IMR-90 (cell line): ENCODE results near the gene OR2H2. TPM values are rescaled to one million over a fixed set of nuclear protein-coding genes. Genes with fewer than 3 reads are reported as not detected.

ENCODE experiments used
- ATAC-seq: fragments of 200-7000 bp; cut with Tn5 transposase; 2 replicates; pipeline ENCODE4 v1.9.1; 2020; ENCODE audit warnings: low read depth, mild to moderate bottlenecking, moderate library complexity
- BruUV-seq: library from RNA; stranded (reverse); fragments of 400-500 nt; replicated peaks from 2 replicates; lab custom pipeline; 2021; lab: Mats Ljungman, UMichigan
- CTCF ChIA-PET: fragments of 300-600 bp; formaldehyde crosslinking; extraction: SDS; loops from one replicate; lab custom pipeline; 2021; ENCODE audit warnings: antibody characterized with exemption; lab: Yijun Ruan, JAX
- POLR2A ChIA-PET: fragments of 300-600 bp; sonication (Branson Sonifier 250); formaldehyde crosslinking; loops from one replicate; lab custom pipeline; 2022; ENCODE audit warnings: antibody characterized with exemption; ENCODE audit not compliant: unreplicated experiment; lab: Charles Lee
- DNase-seq: peaks from one replicate; pipeline ENCODE4 v3.0.0; 2013
- H2AFZ ChIP-seq: replicated peaks from 2 replicates; pipeline ENCODE3; 2013; ENCODE audit warnings: low read length, mild to moderate bottlenecking; ENCODE audit not compliant: poor library complexity
- H2AK5ac ChIP-seq: 2 replicates; pipeline ENCODE4 v1.6.1; 2013; ENCODE audit warnings: low read depth, low read length, inconsistent platforms
- H2AK9ac ChIP-seq: replicated peaks from 2 replicates; pipeline ENCODE3; 2013; ENCODE audit warnings: mild to moderate bottlenecking, low read depth, low read length, moderate library complexity; ENCODE audit not compliant: poor library complexity
- H2BK120ac ChIP-seq: 2 replicates; pipeline ENCODE4 v1.6.1; 2013; ENCODE audit warnings: low read depth, low read length, inconsistent platforms
- H2BK15ac ChIP-seq: 3 replicates; pipeline ENCODE4 v1.6.1; 2013; ENCODE audit warnings: low read depth, low read length, inconsistent platforms
- H2BK20ac ChIP-seq: 2 replicates; pipeline ENCODE4 v1.6.1; 2013; ENCODE audit warnings: low read depth, mild to moderate bottlenecking, inconsistent platforms, low read length, moderate library complexity
- H2BK5ac ChIP-seq: 2 replicates; pipeline ENCODE4 v1.6.1; 2013; ENCODE audit warnings: mild to moderate bottlenecking, low read depth, low read length, inconsistent platforms; ENCODE audit not compliant: poor library complexity, severe bottlenecking
- H3K14ac ChIP-seq: replicated peaks from 2 replicates; pipeline ENCODE4 v1.6.1; 2013; ENCODE audit warnings: low read depth, low read length, inconsistent platforms
- H3K18ac ChIP-seq: 2 replicates; pipeline ENCODE4 v1.6.1; 2013; ENCODE audit warnings: low read depth, low read length, control low read depth
- H3K23ac ChIP-seq: 2 replicates; pipeline ENCODE4 v1.6.1; 2013; ENCODE audit warnings: low read depth, low read length, inconsistent platforms
- H3K27ac ChIP-seq: 2 replicates; pipeline ENCODE4 v1.5.1; 2013; ENCODE audit warnings: mild to moderate bottlenecking, control low read depth, low read length; ENCODE audit not compliant: insufficient read depth
- H3K27me3 ChIP-seq: 2 replicates; pipeline ENCODE4 v1.6.1; 2013; ENCODE audit warnings: low read length; ENCODE audit not compliant: control insufficient read depth, insufficient read depth
- H3K36me3 ChIP-seq: 2 replicates; pipeline ENCODE4 v1.6.1; 2013; ENCODE audit warnings: low read length, mixed read lengths; ENCODE audit not compliant: control insufficient read depth, insufficient read depth
- H3K4ac ChIP-seq: 2 replicates; pipeline ENCODE4 v1.6.1; 2013; ENCODE audit warnings: low read depth, low read length, inconsistent platforms
- H3K4me1 ChIP-seq: 2 replicates; pipeline ENCODE4 v1.6.1; 2013; ENCODE audit warnings: low read length, mixed read lengths; ENCODE audit not compliant: control insufficient read depth, insufficient read depth
- H3K4me2 ChIP-seq: 2 replicates; pipeline ENCODE4 v1.6.1; 2013; ENCODE audit warnings: low read depth, mild to moderate bottlenecking, control low read depth, low read length, moderate library complexity
- H3K4me3 ChIP-seq: 2 replicates; pipeline ENCODE4 v1.5.1; 2013; ENCODE audit warnings: low read depth, mild to moderate bottlenecking, control low read depth, low read length, moderate library complexity; ENCODE audit not compliant: insufficient read depth
- H3K56ac ChIP-seq: 2 replicates; pipeline ENCODE4 v1.6.1; 2013; ENCODE audit warnings: low read length, inconsistent platforms; ENCODE audit not compliant: insufficient read depth; ENCODE audit errors: extremely low read depth
- H3K79me1 ChIP-seq, 2 experiments: 2 replicates each; pipeline ENCODE4 v1.6.1; 2013; ENCODE audit warnings: low read length in 2 of 2, inconsistent platforms in 1 of 2, low read depth in 1 of 2
- H3K9ac ChIP-seq: 2 replicates; pipeline ENCODE4 v1.6.1; 2013; ENCODE audit warnings: low read depth, low read length, control low read depth
- H3K9me1 ChIP-seq: 2 replicates; pipeline ENCODE4 v1.6.1; 2013; ENCODE audit warnings: low read length, inconsistent platforms; ENCODE audit not compliant: insufficient read depth
- H3K9me3 ChIP-seq: 2 replicates; pipeline ENCODE4 v1.6.1; 2013; ENCODE audit warnings: low read length; ENCODE audit not compliant: control insufficient read depth, insufficient read depth
- H4K20me1 ChIP-seq: 2 replicates; pipeline ENCODE4 v1.6.1; 2013; ENCODE audit warnings: low read length, inconsistent platforms; ENCODE audit not compliant: insufficient read depth
- H4K5ac ChIP-seq: 2 replicates; pipeline ENCODE4 v1.6.1; 2013; ENCODE audit warnings: mild to moderate bottlenecking, low read depth, low read length, control low read depth
- H4K8ac ChIP-seq, 2 experiments: 2 replicates each; pipeline ENCODE4 v1.6.1; 2013; ENCODE audit warnings: low read depth in 2 of 2, low read length in 2 of 2, control low read depth in 1 of 2, inconsistent platforms in 1 of 2
- H4K91ac ChIP-seq: 2 replicates; pipeline ENCODE4 v1.6.1; 2013; ENCODE audit warnings: low read depth, low read length, inconsistent platforms; ENCODE audit not compliant: insufficient read depth
- BHLHE40 ChIP-seq: fragments of 150-350 bp; IDR thresholded peaks from 2 replicates; pipeline ENCODE4 v1.6.1; 2016; ENCODE audit warnings: mild to moderate bottlenecking, low read depth, low read length
- CEBPB ChIP-seq: IDR thresholded peaks from 2 replicates; pipeline ENCODE4 v1.6.1; 2012; ENCODE audit warnings: low read depth, low read length, improper control_type of control experiment
- CHD1 ChIP-seq: IDR thresholded peaks from 2 replicates; pipeline ENCODE4 v1.6.1; 2012; ENCODE audit warnings: low read depth, low read length, improper control_type of control experiment
- FOS ChIP-seq: fragments of 150-350 bp; IDR thresholded peaks from 2 replicates; pipeline ENCODE4 v1.6.1; 2016; ENCODE audit warnings: low read depth, low read length
- MAFK ChIP-seq: IDR thresholded peaks from 2 replicates; pipeline ENCODE4 v1.6.1; 2012; ENCODE audit warnings: low read depth, low read length, improper control_type of control experiment
- MAZ ChIP-seq: IDR thresholded peaks from 2 replicates; pipeline ENCODE4 v1.6.1; 2012; ENCODE audit warnings: low read depth, mild to moderate bottlenecking, low read length, improper control_type of control experiment, moderate library complexity, borderline replicate concordance
- MXI1 ChIP-seq: IDR thresholded peaks from 2 replicates; pipeline ENCODE4 v1.6.1; 2012; ENCODE audit warnings: low read depth, mild to moderate bottlenecking, low read length, moderate library complexity, borderline replicate concordance
- NFE2L2 ChIP-seq: fragments of 150-350 bp; IDR thresholded peaks from 2 replicates; pipeline ENCODE4 v1.6.1; 2016; ENCODE audit warnings: low read depth, mild to moderate bottlenecking, low read length
- POLR2A ChIP-seq: IDR thresholded peaks from 2 replicates; pipeline ENCODE4 v1.6.1; 2012; ENCODE audit warnings: mild to moderate bottlenecking, low read depth, low read length
- RCOR1 ChIP-seq: IDR thresholded peaks from 2 replicates; pipeline ENCODE4 v1.6.1; 2012; ENCODE audit warnings: mild to moderate bottlenecking, low read length, improper control_type of control experiment; ENCODE audit not compliant: insufficient replicate concordance
- RFX5 ChIP-seq: IDR thresholded peaks from 2 replicates; pipeline ENCODE4 v1.8.0; 2012; ENCODE audit warnings: low read depth, mild to moderate bottlenecking, low read length, moderate library complexity
- SMC3 ChIP-seq: fragments of 150-350 bp; IDR thresholded peaks from 2 replicates; pipeline ENCODE4 v1.6.1; 2016; ENCODE audit warnings: low read depth, mild to moderate bottlenecking, antibody characterized with exemption, low read length, moderate library complexity
- WGBS, 2 experiments: methylation state at CpG; one replicate each; pipeline versions ENCODE4 v1.1.5 to v1.1.7; 2013; ENCODE audit warnings: missing lambda C conversion rate in 2 of 2; ENCODE audit not compliant: insufficient read length in 1 of 2; ENCODE audit errors: extremely low coverage in 2 of 2; 5-methylcytosine and 5-hydroxymethylcytosine counted together
- dilution Hi-C: fragments of 300-500 bp; cut with HindIII; formaldehyde crosslinking; loops from one replicate; pipeline ENCODE4 v1.14.3; 2018; ENCODE audit warnings: low sequenced_read_pairs; ENCODE audit not compliant: unreplicated experiment
- in situ Hi-C: fragments of 300-500 bp; cut with MboI; formaldehyde crosslinking; loops from 3 replicates; pipeline ENCODE4 v1.14.3; 2019; ENCODE audit warnings: low sequenced_read_pairs, inconsistent platforms, mixed read lengths
- intact Hi-C: fragments of 100-400 bp; cut with micrococcal nuclease; formaldehyde crosslinking; loops from 2 replicates; pipeline ENCODE4 v1.10.0; 2022
- polyA plus RNA-seq, 3 experiments: library from polyadenylated mRNA; depleted of rRNA; stranded (reverse); fragments of >200 nt; gene quantifications; 2 replicates each; pipeline ENCODE4 v1.2.3, GENCODE V29; 2012; ENCODE audit warnings: low replicate concordance in 1 of 3
- total RNA-seq: library from RNA; depleted of rRNA; stranded (reverse); fragments of >200 nt; gene quantifications from 2 replicates; pipeline ENCODE4 v1.2.3, GENCODE V29; 2012
- TF ChIP-seq, protein P1 (sequence below): fragments of 150-350 bp; IDR thresholded peaks from 2 replicates; pipeline ENCODE4 v1.6.1; 2016; ENCODE audit warnings: low read depth, mild to moderate bottlenecking, low read length, moderate library complexity, borderline replicate concordance
- TF ChIP-seq, protein P2 (sequence below): fragments of 150-350 bp; IDR thresholded peaks from 2 replicates; pipeline ENCODE4 v1.6.1; 2017; ENCODE audit warnings: mild to moderate bottlenecking, antibody characterized with exemption, low read length, low read depth
- TF ChIP-seq, protein P3 (sequence below): conservative IDR thresholded peaks from 2 replicates; pipeline ENCODE4 v1.5.1; 2012; ENCODE audit warnings: mild to moderate bottlenecking, low read depth, low read length, improper control_type of control experiment

The OR2H2 gene
- total and polyA plus RNA-seq, 2 of the 4 experiments (the other 2 are of a cell fraction) = not detected

DNA sequence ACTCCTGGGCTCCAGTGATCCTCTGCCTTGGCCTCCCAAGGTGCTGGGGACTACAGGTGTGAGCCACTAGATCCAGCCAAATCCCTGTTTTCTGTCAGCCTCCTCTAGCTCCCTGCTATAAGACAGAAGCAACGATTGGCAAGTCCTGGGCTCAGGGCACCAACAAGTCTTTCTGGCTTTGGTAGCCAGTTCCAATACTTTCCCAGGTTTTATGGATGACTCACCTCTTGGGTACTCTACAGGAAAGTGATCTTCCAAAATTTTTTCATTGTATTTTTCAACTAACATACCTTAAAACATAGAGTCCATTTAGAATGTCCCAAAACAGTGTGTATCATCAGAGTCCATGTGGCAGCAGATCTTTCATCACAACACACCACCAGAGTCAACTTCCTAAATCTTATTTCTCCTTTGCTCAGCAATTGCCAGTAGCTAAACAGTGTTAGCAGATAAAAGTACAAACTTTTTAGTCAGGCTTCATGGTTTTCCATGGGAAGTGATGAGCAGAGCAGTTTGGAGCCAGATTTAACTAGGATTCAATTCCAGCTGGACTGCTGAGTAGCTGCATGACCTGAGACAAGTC lies 34.7 kb downstream of the OR2H2 start:
- H2BK20ac ChIP-seq = no peak overlapping the region
- H4K20me1 ChIP-seq = no peaks in the 10 kb centered on the region
- no peak overlapping the region for H3K4me3 ChIP-seq
- in situ Hi-C loops (no loop called here), intact Hi-C loops (no loop called here), dilution Hi-C loops (no loop called here)
- POLR2A ChIA-PET = no interaction called here
- no peak overlapping the region for H3K14ac ChIP-seq
- H2AK5ac ChIP-seq = no peak overlapping the region
- H2AFZ ChIP-seq = no peak overlapping the region
- no peak overlapping the region for H2BK15ac ChIP-seq
- no peak overlapping the region for H4K8ac ChIP-seq
- TF ChIP-seq RFX5 = no peak
- TF ChIP-seq, protein P1, sequence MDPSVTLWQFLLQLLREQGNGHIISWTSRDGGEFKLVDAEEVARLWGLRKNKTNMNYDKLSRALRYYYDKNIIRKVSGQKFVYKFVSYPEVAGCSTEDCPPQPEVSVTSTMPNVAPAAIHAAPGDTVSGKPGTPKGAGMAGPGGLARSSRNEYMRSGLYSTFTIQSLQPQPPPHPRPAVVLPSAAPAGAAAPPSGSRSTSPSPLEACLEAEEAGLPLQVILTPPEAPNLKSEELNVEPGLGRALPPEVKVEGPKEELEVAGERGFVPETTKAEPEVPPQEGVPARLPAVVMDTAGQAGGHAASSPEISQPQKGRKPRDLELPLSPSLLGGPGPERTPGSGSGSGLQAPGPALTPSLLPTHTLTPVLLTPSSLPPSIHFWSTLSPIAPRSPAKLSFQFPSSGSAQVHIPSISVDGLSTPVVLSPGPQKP = no peak
- no peak for TF ChIP-seq CHD1
- TF ChIP-seq FOS = no peak
- no peak for TF ChIP-seq CEBPB
- TF ChIP-seq MXI1 = no peak
- no peak for TF ChIP-seq SMC3
- TF ChIP-seq NFE2L2 = no peak
- no peak for TF ChIP-seq BHLHE40
- TF ChIP-seq MAFK = no peak
- no peak for TF ChIP-seq RCOR1
- TF ChIP-seq POLR2A = no peak
- no peak for TF ChIP-seq MAZ
- TF ChIP-seq, protein P2, sequence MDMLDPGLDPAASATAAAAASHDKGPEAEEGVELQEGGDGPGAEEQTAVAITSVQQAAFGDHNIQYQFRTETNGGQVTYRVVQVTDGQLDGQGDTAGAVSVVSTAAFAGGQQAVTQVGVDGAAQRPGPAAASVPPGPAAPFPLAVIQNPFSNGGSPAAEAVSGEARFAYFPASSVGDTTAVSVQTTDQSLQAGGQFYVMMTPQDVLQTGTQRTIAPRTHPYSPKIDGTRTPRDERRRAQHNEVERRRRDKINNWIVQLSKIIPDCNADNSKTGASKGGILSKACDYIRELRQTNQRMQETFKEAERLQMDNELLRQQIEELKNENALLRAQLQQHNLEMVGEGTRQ = no peak
- TF ChIP-seq, protein P3, sequence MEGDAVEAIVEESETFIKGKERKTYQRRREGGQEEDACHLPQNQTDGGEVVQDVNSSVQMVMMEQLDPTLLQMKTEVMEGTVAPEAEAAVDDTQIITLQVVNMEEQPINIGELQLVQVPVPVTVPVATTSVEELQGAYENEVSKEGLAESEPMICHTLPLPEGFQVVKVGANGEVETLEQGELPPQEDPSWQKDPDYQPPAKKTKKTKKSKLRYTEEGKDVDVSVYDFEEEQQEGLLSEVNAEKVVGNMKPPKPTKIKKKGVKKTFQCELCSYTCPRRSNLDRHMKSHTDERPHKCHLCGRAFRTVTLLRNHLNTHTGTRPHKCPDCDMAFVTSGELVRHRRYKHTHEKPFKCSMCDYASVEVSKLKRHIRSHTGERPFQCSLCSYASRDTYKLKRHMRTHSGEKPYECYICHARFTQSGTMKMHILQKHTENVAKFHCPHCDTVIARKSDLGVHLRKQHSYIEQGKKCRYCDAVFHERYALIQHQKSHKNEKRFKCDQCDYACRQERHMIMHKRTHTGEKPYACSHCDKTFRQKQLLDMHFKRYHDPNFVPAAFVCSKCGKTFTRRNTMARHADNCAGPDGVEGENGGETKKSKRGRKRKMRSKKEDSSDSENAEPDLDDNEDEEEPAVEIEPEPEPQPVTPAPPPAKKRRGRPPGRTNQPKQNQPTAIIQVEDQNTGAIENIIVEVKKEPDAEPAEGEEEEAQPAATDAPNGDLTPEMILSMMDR = no peak
- H3K36me3 ChIP-seq = peaks cover 52% of the 10 kb centered on the region
- H2BK120ac ChIP-seq = no peak overlapping the region
- H2AK9ac ChIP-seq = no peak overlapping the region
- CTCF ChIA-PET = no interaction called here
- no peak overlapping the region for H2BK5ac ChIP-seq
- peaks cover 6% of the 10 kb centered on the region; the same call in 1 of the 2 replicates for H3K9me1 ChIP-seq
- no TSS peak for BruUV-seq
- H3K9ac ChIP-seq = no peak overlapping the region
- H3K9me3 ChIP-seq = no peaks in the 10 kb centered on the region
- H3K27ac ChIP-seq = no peak overlapping the region
- DNase-seq (no peak), ATAC-seq (no peak)
- no peak overlapping the region for H3K18ac ChIP-seq
- H3K4me2 ChIP-seq = no peak overlapping the region
- WGBS, 2 experiments = 100% methylated on average over 1 of the region's 1 CpG; no CpG with 5 or more reads in 1 of the 2 experiments
- no peak overlapping the region for H3K23ac ChIP-seq
- H3K4ac ChIP-seq = no peak overlapping the region
- H4K91ac ChIP-seq = no peak overlapping the region
- no peak overlapping the region for H4K5ac ChIP-seq
- H3K56ac ChIP-seq = no peak overlapping the region
- no peaks in the 10 kb centered on the region for H3K27me3 ChIP-seq
- no peaks in the 10 kb centered on the region for H3K4me1 ChIP-seq
- H3K79me1 ChIP-seq = peaks cover 9 to 10% of the 10 kb centered on the region in 2 experiments; a peak in 3 of 4 replicates
